MM.1S (cell line): ENCODE results near the gene SNU13.

Experiments used
- DNase-seq: peaks from one replicate; pipeline ENCODE4 v3.0.0-alpha.2; 2015
- H2AFZ ChIP-seq: fragments of 300-600 bp; sonication (generic); 2 replicates; pipeline ENCODE4 v1.6.0; 2016; ENCODE audit warnings: antibody characterized with exemption, low read length
- H3F3A ChIP-seq: fragments of 300-600 bp; sonication (generic); 2 replicates; pipeline ENCODE4 v1.6.1; 2016; ENCODE audit warnings: mild to moderate bottlenecking, antibody characterized with exemption, low read length, moderate library complexity, mixed read lengths; ENCODE audit not compliant: insufficient read depth
- H3K27ac ChIP-seq: fragments of 300-600 bp; sonication (generic); 2 replicates; pipeline ENCODE4 v1.5.1; 2016; ENCODE audit warnings: mild to moderate bottlenecking, low read length
- H3K27me3 ChIP-seq: fragments of 300-600 bp; sonication (generic); replicated peaks from 2 replicates; pipeline ENCODE4 v1.6.0; 2016; ENCODE audit warnings: low read length; ENCODE audit not compliant: insufficient read depth
- H3K36me3 ChIP-seq: fragments of 300-600 bp; sonication (generic); replicated peaks from 2 replicates; pipeline ENCODE4 v1.6.1; 2016; ENCODE audit warnings: mild to moderate bottlenecking, low read length, mixed read lengths; ENCODE audit not compliant: insufficient read depth
- H3K4me1 ChIP-seq: fragments of 300-600 bp; sonication (generic); 2 replicates; pipeline ENCODE4 v1.6.1; 2016; ENCODE audit warnings: low read length, mixed read lengths
- H3K4me2 ChIP-seq: fragments of 300-600 bp; sonication (generic); 2 replicates; pipeline ENCODE4 v1.6.0; 2016; ENCODE audit warnings: low read depth, low read length
- H3K4me3 ChIP-seq: fragments of 300-600 bp; sonication (generic); 2 replicates; pipeline ENCODE4 v1.5.1; 2016; ENCODE audit warnings: low read length, mixed read lengths
- H3K79me2 ChIP-seq: fragments of 300-600 bp; sonication (generic); 2 replicates; pipeline ENCODE4 v1.6.1; 2016; ENCODE audit warnings: mixed run types, low read length, mixed read lengths
- H3K9ac ChIP-seq: fragments of 300-600 bp; sonication (generic); 2 replicates; pipeline ENCODE4 v1.6.1; 2016; ENCODE audit warnings: low read length, mixed read lengths
- H3K9me2 ChIP-seq: fragments of 300-600 bp; sonication (generic); replicated peaks from 2 replicates; pipeline ENCODE4 v1.6.1; 2016; ENCODE audit warnings: mild to moderate bottlenecking, low read length, mixed read lengths; ENCODE audit not compliant: insufficient read depth
- H3K9me3 ChIP-seq: fragments of 300-600 bp; sonication (generic); replicated peaks from 2 replicates; pipeline ENCODE4 v1.6.1; 2016; ENCODE audit warnings: mild to moderate bottlenecking, low read length, mixed read lengths; ENCODE audit not compliant: insufficient read depth
- H4K20me1 ChIP-seq: fragments of 300-600 bp; sonication (generic); 2 replicates; pipeline ENCODE4 v1.6.1; 2016; ENCODE audit warnings: mild to moderate bottlenecking, low read length, moderate library complexity, mixed read lengths; ENCODE audit not compliant: insufficient read depth
- CTCF ChIP-seq: fragments of 300-600 bp; sonication (generic); IDR thresholded peaks from 2 replicates; pipeline ENCODE4 v1.5.1; 2016; ENCODE audit warnings: antibody characterized with exemption, low read length, mixed read lengths
- EZH2 ChIP-seq: fragments of 300-600 bp; sonication (generic); optimal IDR thresholded peaks from 2 replicates; pipeline ENCODE3; 2017; ENCODE audit warnings: low read depth, mild to moderate bottlenecking, antibody characterized with exemption, low read length, mixed read lengths
- EZH2phosphoT487 ChIP-seq: fragments of 300-600 bp; sonication (generic); IDR thresholded peaks from 2 replicates; pipeline ENCODE4 v1.6.1; 2018; ENCODE audit warnings: antibody characterized with exemption, low read length

The SNU13 gene

GRCh38 chr22:41731609-41732008 is 42.9 kb upstream of the SNU13 start:
- DNase-seq = no peak
- TF ChIP-seq EZH2 = no peak
- H3K4me1 ChIP-seq = no peaks in the 10 kb centered on the region
- H3K4me2 ChIP-seq = no peak overlapping the region
- no peaks in the 10 kb centered on the region for H4K20me1 ChIP-seq
- H3K27ac ChIP-seq = no peak overlapping the region
- H3F3A ChIP-seq = no peaks in the 10 kb centered on the region
- H3K4me3 ChIP-seq = no peak overlapping the region
- no peaks in the 10 kb centered on the region for H3K79me2 ChIP-seq
- no peak overlapping the region for H3K9ac ChIP-seq
- no peaks in the 10 kb centered on the region for H3K9me2 ChIP-seq
- no peaks in the 10 kb centered on the region for H3K9me3 ChIP-seq
- H3K27me3 ChIP-seq = no peaks in the 10 kb centered on the region
- H3K36me3 ChIP-seq = no peaks in the 10 kb centered on the region
- H2AFZ ChIP-seq = no peak overlapping the region

- H3K36me3 ChIP-seq = no peaks in the 10 kb centered on the region
- no peak overlapping the region for H3K27ac ChIP-seq
- TF ChIP-seq CTCF (no peak), EZH2 (no peak), EZH2phosphoT487 (no peak)
- H3K79me2 ChIP-seq = no peaks in the 10 kb centered on the region
- no peaks in the 10 kb centered on the region for H4K20me1 ChIP-seq
- no peak overlapping the region for H2AFZ ChIP-seq
- no peaks in the 10 kb centered on the region for H3F3A ChIP-seq
- H3K9me3 ChIP-seq = no peaks in the 10 kb centered on the region
- H3K4me2 ChIP-seq = no peak overlapping the region
- no peak overlapping the region for H3K4me3 ChIP-seq
- no peak for DNase-seq
- H3K4me1 ChIP-seq = no peaks in the 10 kb centered on the region
- H3K9me2 ChIP-seq = no peaks in the 10 kb centered on the region
- H3K27me3 ChIP-seq = no peaks in the 10 kb centered on the region
- H3K9ac ChIP-seq = no peak overlapping the region
Measured at GRCh38 chr22:41725510-41726110, 36.9 kb upstream of the SNU13 start.

DNA sequence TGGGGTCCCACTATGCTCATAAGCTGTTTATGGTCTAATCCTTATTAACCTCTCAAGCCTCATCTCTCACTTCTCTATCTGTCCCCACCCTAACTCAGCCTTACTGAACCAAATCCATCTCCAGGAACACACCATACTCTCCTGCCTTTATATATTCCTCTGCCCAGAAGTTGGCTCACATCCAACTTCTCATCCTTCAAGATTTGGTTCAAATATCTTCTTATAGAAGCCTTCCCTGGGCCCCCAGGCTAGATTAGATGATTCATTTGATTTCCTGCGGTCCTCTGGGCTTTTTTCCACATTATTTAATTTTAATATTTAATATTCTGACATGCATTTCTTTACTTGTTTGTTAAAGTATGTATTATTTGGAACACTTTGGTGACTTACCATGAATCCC is 33.8 kb upstream of the SNU13 start:
- DNase-seq = no peak
- H3K79me2 ChIP-seq = no peaks in the 10 kb centered on the region
- no peak overlapping the region for H3K27ac ChIP-seq
- H3K9me3 ChIP-seq = no peaks in the 10 kb centered on the region
- H3K4me1 ChIP-seq = no peaks in the 10 kb centered on the region
- H3K4me2 ChIP-seq = no peak overlapping the region
- H3F3A ChIP-seq = no peaks in the 10 kb centered on the region
- H3K36me3 ChIP-seq = no peaks in the 10 kb centered on the region
- TF ChIP-seq EZH2 (no peak), CTCF (no peak), EZH2phosphoT487 (no peak)
- no peaks in the 10 kb centered on the region for H3K9me2 ChIP-seq
- H4K20me1 ChIP-seq = no peaks in the 10 kb centered on the region
- no peak overlapping the region for H3K9ac ChIP-seq
- no peak overlapping the region for H3K4me3 ChIP-seq
- no peak overlapping the region for H2AFZ ChIP-seq
- H3K27me3 ChIP-seq = no peaks in the 10 kb centered on the region

DNA sequence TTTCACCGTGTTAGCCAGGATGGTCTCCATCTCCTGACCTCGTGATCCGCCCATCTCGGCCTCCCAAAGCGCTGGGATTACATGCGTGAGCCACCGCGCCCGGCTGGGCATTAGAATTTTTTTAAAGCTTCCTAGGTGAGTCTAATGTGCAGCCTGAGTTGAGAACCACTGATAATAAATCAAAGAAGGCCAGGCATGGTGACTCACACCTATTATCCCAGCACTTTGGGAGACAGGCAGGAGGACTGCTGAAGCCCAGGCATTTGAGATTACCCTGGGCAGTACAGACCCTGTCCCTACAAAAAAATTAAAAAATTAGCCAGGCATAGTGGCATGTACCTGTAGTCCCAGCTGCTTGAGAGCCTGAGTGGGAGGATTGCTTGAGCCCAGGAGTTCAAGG is 24.3 kb upstream of the SNU13 start:
- Histone ChIP-seq H3K4me2 (no peak overlapping the region), H3K4me3 (no peak overlapping the region), H4K20me1 (no peaks in the 10 kb centered on the region), H3K27me3 (no peaks in the 10 kb centered on the region), H3K36me3 (no peaks in the 10 kb centered on the region), H3K9me3 (no peaks in the 10 kb centered on the region), H3K79me2 (no peaks in the 10 kb centered on the region), H3K4me1 (peaks cover 11% of the 10 kb centered on the region), H3K9me2 (no peaks in the 10 kb centered on the region), H3K27ac (no peak overlapping the region), H3F3A (no peaks in the 10 kb centered on the region), H2AFZ (no peak overlapping the region), H3K9ac (no peak overlapping the region)
- no peak for TF ChIP-seq CTCF
- no peak for TF ChIP-seq EZH2
- no peak for TF ChIP-seq EZH2phosphoT487
- no peak for DNase-seq
